Activated naive CD8-positive, alpha-beta T cell treated with anti-CD3 and anti-CD28 coated beads for 36 hours (primary cell): ENCODE results near the gene TP53TG3B. TPM values are rescaled to one million over a fixed set of nuclear protein-coding genes. Genes with fewer than 3 reads are reported as not detected.
"Not testable (repeated sequence)": the region's sequence is repeated elsewhere in the genome, so short reads cannot be mapped to it uniquely, and the experiment has no call there.

Source experiments
- DNase-seq: peaks from one replicate; pipeline ENCODE4 v3.0.0; 2021
- H3K27ac Mint-ChIP-seq: one replicate; pipeline ENCODE4 v1.8.0; 2022; ENCODE audit warnings: mild to moderate bottlenecking, moderate library complexity, mixed read lengths
- H3K27me3 Mint-ChIP-seq: one replicate; pipeline ENCODE4 v1.8.0; 2022; ENCODE audit warnings: mild to moderate bottlenecking, mixed read lengths
- H3K36me3 Mint-ChIP-seq: one replicate; pipeline ENCODE4 v1.8.0; 2021; ENCODE audit warnings: mild to moderate bottlenecking, mixed read lengths
- H3K4me1 Mint-ChIP-seq: one replicate; pipeline ENCODE4 v1.8.0; 2021; ENCODE audit warnings: mixed read lengths
- H3K4me3 Mint-ChIP-seq: one replicate; pipeline ENCODE4 v1.8.0; 2022; ENCODE audit warnings: mild to moderate bottlenecking, moderate library complexity, mixed read lengths
- H3K9me3 Mint-ChIP-seq: one replicate; pipeline ENCODE4 v1.8.0; 2022; ENCODE audit warnings: mixed read lengths
- total RNA-seq, 2 experiments: library from RNA; stranded (reverse); gene quantifications; one replicate each; pipeline ENCODE4 v1.2.3, GENCODE V29; 2021

The TP53TG3B gene
- total RNA-seq = not detected

- not testable (repeated sequence) for H3K27ac Mint-ChIP-seq, H3K9me3 Mint-ChIP-seq, H3K4me3 Mint-ChIP-seq, H3K27me3 Mint-ChIP-seq, H3K36me3 Mint-ChIP-seq, H3K4me1 Mint-ChIP-seq, DNase-seq
Observed at GRCh38 chr16:33360541-33360940, at the start of gene TP53TG3B. TP53TG3B (plus strand) TSS chr16:33360841; CDS start chr16:33360909, 68 bp downstream.

- H3K36me3 Mint-ChIP-seq, H3K4me3 Mint-ChIP-seq, H3K4me1 Mint-ChIP-seq, H3K9me3 Mint-ChIP-seq, H3K27ac Mint-ChIP-seq, H3K27me3 Mint-ChIP-seq: not testable (repeated sequence)
- DNase-seq = peak; percentile 18
Observed at GRCh38 chr16:33336226-33337012, 24.2 kb upstream of the TP53TG3B start.

GRCh38 chr16:33337627-33338542 is 22.8 kb upstream of the TP53TG3B start:
- not testable (repeated sequence) for H3K9me3 Mint-ChIP-seq, H3K4me1 Mint-ChIP-seq, H3K27ac Mint-ChIP-seq, H3K27me3 Mint-ChIP-seq, H3K4me3 Mint-ChIP-seq, H3K36me3 Mint-ChIP-seq
- peak; percentile 12 for DNase-seq

GRCh38 chr16:33338543-33338951 is 22.1 kb upstream of the TP53TG3B start:
- not testable (repeated sequence) for H3K36me3 Mint-ChIP-seq

GRCh38 chr16:33339093-33340061 is 21.3 kb upstream of the TP53TG3B start:
- H3K27ac Mint-ChIP-seq, H3K27me3 Mint-ChIP-seq, H3K9me3 Mint-ChIP-seq, H3K4me1 Mint-ChIP-seq, H3K4me3 Mint-ChIP-seq, H3K36me3 Mint-ChIP-seq: not testable (repeated sequence)
- DNase-seq = peak; percentile 11

More at GRCh38 chr16:33338543-33338951, 22.1 kb upstream of the TP53TG3B start:
- not testable (repeated sequence) for H3K9me3 Mint-ChIP-seq, H3K27ac Mint-ChIP-seq, H3K4me3 Mint-ChIP-seq, H3K27me3 Mint-ChIP-seq, H3K4me1 Mint-ChIP-seq
- DNase-seq = peak; percentile 1

Other genes with a start within 250 kb of the TP53TG3B start
- not detected for gene TP53TG3C, start 166.6 kb upstream of the TP53TG3B start, total RNA-seq
- not detected for gene TP53TG3E, start 56.5 kb upstream of the TP53TG3B start, total RNA-seq
- not detected for gene TP53TG3F, start 98.8 kb downstream of the TP53TG3B start, total RNA-seq